B cell (primary cell): Measurements from ENCODE around the gene PERCC1. TPM values are rescaled to one million over a fixed set of nuclear protein-coding genes. Genes with fewer than 3 reads are reported as not detected.

Experiments
- ATAC-seq: fragments of 200-7000 bp; cut with Tn5 transposase; one replicate; pipeline ENCODE4 v1.10.0; 2021; ENCODE audit warnings: low read depth, mild to moderate bottlenecking, moderate number of reproducible peaks, moderate library complexity
- CTCF ChIA-PET: fragments of 350-600 bp; sonication (Branson Sonifier 250); formaldehyde crosslinking; loops from one replicate; lab custom pipeline; 2021; ENCODE audit warnings: antibody characterized with exemption, inconsistent platforms; lab: Charles Lee
- POLR2A ChIA-PET: fragments of 350-600 bp; sonication (Branson Sonifier 250); formaldehyde crosslinking; loops from one replicate; lab custom pipeline; 2021; ENCODE audit warnings: antibody characterized with exemption; lab: Charles Lee
- DNase-seq: peaks from one replicate; pipeline ENCODE4 v3.0.0; 2013
- H2AFZ ChIP-seq: 2 replicates; pipeline ENCODE4 v1.6.1; 2012; ENCODE audit warnings: mild to moderate bottlenecking, low read depth, low read length; ENCODE audit not compliant: insufficient read depth, poor library complexity, severe bottlenecking
- H3K27ac ChIP-seq, 2 donors: 1 replicate in 1 of 2; 2 replicates in 1 of 2; pipeline ENCODE4 v1.5.1; 2012 to 2013; ENCODE audit warnings: low read length in 2 of 2, mild to moderate bottlenecking in 2 of 2, moderate library complexity in 1 of 2
- H3K27me3 ChIP-seq, 4 experiments: fragments of 200-600 bp in 1 of 4; sonication (generic) in 1 of 4; replicated peaks in 1 of 4; 1 replicate in 2 of 4; 2 replicates in 2 of 4; pipeline versions ENCODE4 v1.6.1 to v1.7.0; 2013 to 2016; ENCODE audit warnings: low read length in 3 of 4, mild to moderate bottlenecking in 2 of 4, mixed read lengths in 1 of 4, moderate library complexity in 1 of 4; ENCODE audit not compliant: insufficient read depth in 4 of 4, control insufficient read depth in 3 of 4; ENCODE audit errors: control extremely low read depth in 1 of 4
- H3K36me3 ChIP-seq, 2 experiments: replicated peaks in 1 of 2; 1 replicate in 1 of 2; 2 replicates in 1 of 2; pipeline versions ENCODE4 v1.6.1 to v1.7.1; 2013; ENCODE audit warnings: low read length in 1 of 2; ENCODE audit not compliant: insufficient read depth in 2 of 2, control insufficient read depth in 1 of 2; ENCODE audit errors: control extremely low read depth in 1 of 2, extremely low read depth in 1 of 2
- H3K4me1 ChIP-seq, 2 donors: fragments of 200-600 bp in 1 of 2; sonication (generic) in 1 of 2; 1 replicate in 1 of 2; 2 replicates in 1 of 2; pipeline versions ENCODE4 v1.5.1 to v1.6.1; 2013 to 2017; ENCODE audit warnings: low read length in 2 of 2; ENCODE audit not compliant: control insufficient read depth in 2 of 2, insufficient read depth in 2 of 2
- H3K4me2 ChIP-seq: replicated peaks from 2 replicates; pipeline ENCODE3; 2012; ENCODE audit warnings: mild to moderate bottlenecking, low read depth, low read length; ENCODE audit not compliant: poor library complexity, severe bottlenecking
- H3K4me3 ChIP-seq, 5 experiments: fragments of 200-600 bp in 1 of 5; sonication (generic) in 1 of 5; 1 replicate in 3 of 5; 2 replicates in 2 of 5; pipeline versions ENCODE4 v1.5.1 to v1.7.0; 2011 to 2016; ENCODE audit warnings: low read length in 4 of 5, mild to moderate bottlenecking in 4 of 5, low read depth in 2 of 5, control low read depth in 1 of 5, moderate library complexity in 1 of 5; ENCODE audit not compliant: insufficient read depth in 1 of 5; ENCODE audit errors: control extremely low read depth in 1 of 5, extremely low read depth in 1 of 5
- H3K79me2 ChIP-seq: fragments of 200-600 bp; sonication (generic); one replicate; pipeline ENCODE4 v1.6.0; 2016; ENCODE audit warnings: low read length; ENCODE audit not compliant: control insufficient read depth, insufficient read depth
- H3K9ac ChIP-seq: fragments of 200-600 bp; sonication (generic); 2 replicates; pipeline ENCODE4 v1.6.1; 2017; ENCODE audit warnings: mild to moderate bottlenecking, low read length, moderate library complexity
- H3K9me3 ChIP-seq, 3 donors: one replicate each; pipeline versions ENCODE4 v1.6.1 to v1.7.1; 2013; ENCODE audit warnings: low read length in 2 of 3; ENCODE audit not compliant: control insufficient read depth in 2 of 3, insufficient read depth in 1 of 3; ENCODE audit errors: control extremely low read depth in 1 of 3
- H4K20me1 ChIP-seq: 2 replicates; pipeline ENCODE4 v1.6.0; 2012; ENCODE audit warnings: mild to moderate bottlenecking, low read length; ENCODE audit not compliant: insufficient read depth, control insufficient read depth, poor library complexity, severe bottlenecking
- H3K27ac Mint-ChIP-seq: one replicate; pipeline ENCODE4 v1.8.0; 2021; ENCODE audit warnings: mixed read lengths
- H3K27me3 Mint-ChIP-seq: one replicate; pipeline ENCODE4 v1.8.0; 2021; ENCODE audit warnings: mixed read lengths
- H3K4me1 Mint-ChIP-seq: one replicate; pipeline ENCODE4 v1.8.0; 2021; ENCODE audit warnings: mixed read lengths
- H3K4me3 Mint-ChIP-seq: one replicate; pipeline ENCODE4 v1.8.0; 2021; ENCODE audit warnings: mixed read lengths
- H3K9me3 Mint-ChIP-seq: one replicate; pipeline ENCODE4 v1.8.0; 2022; ENCODE audit warnings: mixed read lengths; ENCODE audit not compliant: insufficient read depth
- EZH2 ChIP-seq: IDR thresholded peaks from 2 replicates; pipeline ENCODE4 v1.6.1; 2012; ENCODE audit warnings: borderline replicate concordance, low read depth, mild to moderate bottlenecking, moderate library complexity, low read length; ENCODE audit not compliant: insufficient read depth, poor library complexity, severe bottlenecking
- WGBS: methylation state at CpG from one replicate; pipeline ENCODE4 v1.1.5; 2013; ENCODE audit warnings: missing lambda C conversion rate; ENCODE audit not compliant: insufficient coverage; 5-methylcytosine and 5-hydroxymethylcytosine counted together
- intact Hi-C: fragments of 100-400 bp; cut with micrococcal nuclease; formaldehyde crosslinking; loops from one replicate; pipeline ENCODE4 v1.10.0; 2022
- polyA plus RNA-seq: library from polyadenylated mRNA; depleted of rRNA; stranded (reverse); fragments of >200 nt; gene quantifications from 2 replicates; pipeline ENCODE4 v1.2.3, GENCODE V29; 2012
- total RNA-seq, 2 donors: library from RNA; stranded (reverse); fragments of 120-200 nt in 1 of 2; gene quantifications; 1 replicate in 1 of 2; 2 replicates in 1 of 2; pipeline versions ENCODE4 v1.2.3 to v1.2.4, GENCODE V29; 2013 to 2022
- TF ChIP-seq, protein P1 (sequence below): fragments of 200-600 bp; IDR thresholded peaks from one replicate; pipeline ENCODE4 v1.8.0; 2022; ENCODE audit warnings: antibody characterized with exemption, mild to moderate bottlenecking

Gene PERCC1
- total and polyA plus RNA-seq, 2 donors (not counting 1 experiment from before 2014, with no cell fraction given): 0.46 to 0.64 TPM

DNA sequence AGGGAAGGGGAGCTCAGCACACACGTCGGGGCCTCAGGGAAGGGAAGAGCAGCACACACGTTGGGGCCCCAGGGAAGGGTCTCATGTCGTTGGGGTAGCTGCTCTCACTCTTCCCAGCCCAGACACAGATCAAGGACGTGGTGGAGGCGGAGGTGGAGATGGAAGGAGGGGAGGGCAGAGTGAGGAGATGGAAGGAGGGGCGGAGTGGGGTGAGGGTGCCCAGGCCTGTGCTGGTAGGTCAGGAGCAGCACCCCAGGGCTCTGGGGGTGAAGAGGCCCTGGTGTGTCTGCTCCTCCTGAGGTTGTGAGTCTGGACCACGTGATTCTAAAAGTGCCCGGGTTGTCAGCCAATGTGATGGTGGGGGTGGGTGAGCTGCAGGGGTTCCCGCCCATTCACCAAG lies 29.1 kb downstream of the PERCC1 start:
- no peak overlapping the region for H2AFZ ChIP-seq
- intact Hi-C loops: loop anchor here (1.0 to 2.0 kb wide), 3 partner anchors 9 to 33 kb away; partner anchors contain the start of gene TELO2

DNA sequence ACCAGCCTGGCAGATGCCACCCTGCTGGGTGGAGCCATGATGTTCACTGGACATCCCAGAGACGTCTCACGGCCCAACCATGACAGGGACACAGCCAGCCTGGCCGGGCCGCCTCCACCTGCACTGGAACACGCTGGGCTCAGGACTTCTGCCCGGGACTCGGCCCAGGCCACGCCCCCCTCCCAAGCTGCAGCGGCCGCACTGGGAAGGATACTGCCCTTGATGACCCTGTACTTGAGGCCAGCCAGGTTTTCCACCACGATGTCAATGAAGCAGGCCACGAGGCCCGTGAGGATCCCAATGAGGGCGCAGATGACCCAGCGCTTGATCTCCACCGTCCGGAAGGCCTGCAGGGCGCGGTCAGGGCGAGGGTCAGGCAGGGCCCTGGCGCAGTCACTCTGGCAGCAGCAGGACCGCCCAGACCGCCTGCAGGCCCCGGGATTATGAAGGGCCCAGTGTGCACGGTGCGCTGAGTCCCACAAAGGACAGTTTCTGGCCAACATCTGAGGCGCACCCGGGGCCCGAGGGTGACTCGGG lies 29.8 kb downstream of the PERCC1 start:
- Mint-ChIP-seq H3K4me3 (no peak overlapping the region), H3K4me1 (peaks cover 28% of the 10 kb centered on the region), H3K27me3 (no peaks in the 10 kb centered on the region), H3K9me3 (no peaks in the 10 kb centered on the region), H3K27ac (no peak overlapping the region)
- DNase-seq (no peak), ATAC-seq (no peak)
- peaks cover 31 to 34% of the 10 kb centered on the region in 2 donors for H3K4me1 ChIP-seq
- H4K20me1 ChIP-seq: peaks cover 5% of the 10 kb centered on the region
- no peak overlapping the region for H3K4me3 ChIP-seq
- H3K79me2 ChIP-seq: peaks cover 87% of the 10 kb centered on the region
- peak overlapping the region in 1 of 2 donors; percentile 98 for H3K27ac ChIP-seq
- H2AFZ ChIP-seq: no peak overlapping the region
- H3K9me3 ChIP-seq: peaks cover 0 to 3% (median 0%) of the 10 kb centered on the region in 3 donors
- CTCF ChIA-PET: no interaction called here
- H3K36me3 ChIP-seq: peaks cover 6 to 60% of the 10 kb centered on the region in 2 experiments
- H3K27me3 ChIP-seq: no peaks in the 10 kb centered on the region
- intact Hi-C loops: no loop called here
- TF ChIP-seq EZH2: no peak
- TF ChIP-seq, protein P1, sequence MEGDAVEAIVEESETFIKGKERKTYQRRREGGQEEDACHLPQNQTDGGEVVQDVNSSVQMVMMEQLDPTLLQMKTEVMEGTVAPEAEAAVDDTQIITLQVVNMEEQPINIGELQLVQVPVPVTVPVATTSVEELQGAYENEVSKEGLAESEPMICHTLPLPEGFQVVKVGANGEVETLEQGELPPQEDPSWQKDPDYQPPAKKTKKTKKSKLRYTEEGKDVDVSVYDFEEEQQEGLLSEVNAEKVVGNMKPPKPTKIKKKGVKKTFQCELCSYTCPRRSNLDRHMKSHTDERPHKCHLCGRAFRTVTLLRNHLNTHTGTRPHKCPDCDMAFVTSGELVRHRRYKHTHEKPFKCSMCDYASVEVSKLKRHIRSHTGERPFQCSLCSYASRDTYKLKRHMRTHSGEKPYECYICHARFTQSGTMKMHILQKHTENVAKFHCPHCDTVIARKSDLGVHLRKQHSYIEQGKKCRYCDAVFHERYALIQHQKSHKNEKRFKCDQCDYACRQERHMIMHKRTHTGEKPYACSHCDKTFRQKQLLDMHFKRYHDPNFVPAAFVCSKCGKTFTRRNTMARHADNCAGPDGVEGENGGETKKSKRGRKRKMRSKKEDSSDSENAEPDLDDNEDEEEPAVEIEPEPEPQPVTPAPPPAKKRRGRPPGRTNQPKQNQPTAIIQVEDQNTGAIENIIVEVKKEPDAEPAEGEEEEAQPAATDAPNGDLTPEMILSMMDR: no peak
- POLR2A ChIA-PET: no interaction called here
- WGBS: 97% methylated on average over 30 of the region's 30 CpGs
- no peak overlapping the region for H3K9ac ChIP-seq
- peak overlapping the region; percentile 51 for H3K4me2 ChIP-seq

More for the DNA sequence above, 29.1 kb downstream of the PERCC1 start:
- Histone ChIP-seq H3K4me3 (no peak overlapping the region), H3K27ac (peak overlapping the region; percentile 98), H3K4me2 (peak overlapping the region; percentile 51), H3K4me1 (peaks cover 31 to 34% of the 10 kb centered on the region in 2 donors), H3K9me3 (peaks cover 0 to 3% (median 0%) of the 10 kb centered on the region in 3 donors), H3K27me3 (no peaks in the 10 kb centered on the region), H3K79me2 (peaks cover 87% of the 10 kb centered on the region), H3K9ac (peak overlapping the region; percentile 10), H4K20me1 (no peaks in the 10 kb centered on the region), H3K36me3 (peaks cover 6 to 67% of the 10 kb centered on the region in 2 experiments)
- ChIA-PET POLR2A (interaction anchor here (1.9 to 2.6 kb wide), 4 partner anchors 14 to 39 kb away, joined by 9 to 16 read pairs (median 12); partner anchors contain the start of genes CLCN7, TELO2 and UQCC4), CTCF (interaction anchor here (1.2 kb wide), 1 partner anchor 38 kb away, joined by 3 read pairs; no protein-coding TSS in a partner anchor)
- TF ChIP-seq, protein P1: no peak
- no peak for TF ChIP-seq EZH2
- Mint-ChIP-seq H3K27ac (peak overlapping the region; percentile 88), H3K9me3 (no peaks in the 10 kb centered on the region), H3K27me3 (no peaks in the 10 kb centered on the region), H3K4me3 (no peak overlapping the region), H3K4me1 (peaks cover 28% of the 10 kb centered on the region)
- ATAC-seq (no peak), DNase-seq (no peak)
- 83% methylated on average over 5 of the region's 10 CpGs for WGBS
